Right renal cortex interstitium (tissue), 3 donors: Measurements from ENCODE around the gene IFRD2. TPM values are rescaled to one million over a fixed set of nuclear protein-coding genes. Genes with fewer than 3 reads are reported as not detected.
A peak's percentile ranks its signal among the peaks of the same experiment; 100 is the strongest.
"Not testable (repeated sequence)": the region's sequence is repeated elsewhere in the genome, so short reads cannot be mapped to it uniquely, and the experiment has no call there.

Source experiments
- DNase-seq, 3 donors: peaks; one replicate each; pipeline ENCODE4 v3.0.0-alpha.2; 2013; ENCODE audit warnings: low read depth in 3 of 3, low spot score in 2 of 3
- polyA plus RNA-seq, 3 donors: library from polyadenylated mRNA; unstranded; fragments of 120-200 nt; gene quantifications; one replicate each; pipeline ENCODE4 v1.2.1, GENCODE V29; 2013; ENCODE audit not compliant: insufficient read length in 3 of 3

IFRD2 gene
- polyA plus RNA-seq, 3 donors = 35.0 to 39.1 (median 37.7) TPM

GRCh38 chr3:50324351-50325112 is 32.3 kb upstream of the IFRD2 start:
- no peak for DNase-seq

DNA sequence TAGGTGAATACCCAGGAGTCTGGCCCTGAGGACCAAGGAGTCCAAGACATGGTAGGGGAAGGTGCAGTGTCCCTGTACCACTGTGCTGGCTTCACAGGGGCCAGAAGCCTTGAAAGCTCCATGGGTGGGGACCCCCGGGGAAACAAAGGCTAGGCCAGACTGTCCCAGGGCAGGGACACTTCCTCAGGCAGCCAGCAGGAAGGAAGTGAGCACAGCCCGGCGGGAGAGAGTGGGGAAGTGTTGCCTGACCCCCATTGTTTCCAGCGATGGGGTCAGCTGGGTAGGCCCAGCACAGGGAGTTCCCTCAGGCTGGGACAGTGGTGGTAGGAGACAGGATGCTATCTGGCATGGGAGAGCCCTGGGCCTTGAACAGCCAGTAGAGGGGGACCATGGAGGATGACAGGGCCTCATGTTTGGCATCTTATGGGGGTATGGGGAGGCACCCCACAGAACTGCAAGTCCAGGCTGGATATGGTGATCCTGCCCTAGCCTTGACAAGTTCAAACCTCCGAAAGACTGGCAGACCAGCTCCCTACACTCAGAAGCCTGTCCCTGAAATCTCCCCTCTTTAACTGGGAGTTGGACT is 31.5 kb upstream of the IFRD2 start:
- DNase-seq = no peak

- DNase-seq = no peak
Observed at GRCh38 chr3:50323092-50323600, 30.9 kb upstream of the IFRD2 start.

DNA sequence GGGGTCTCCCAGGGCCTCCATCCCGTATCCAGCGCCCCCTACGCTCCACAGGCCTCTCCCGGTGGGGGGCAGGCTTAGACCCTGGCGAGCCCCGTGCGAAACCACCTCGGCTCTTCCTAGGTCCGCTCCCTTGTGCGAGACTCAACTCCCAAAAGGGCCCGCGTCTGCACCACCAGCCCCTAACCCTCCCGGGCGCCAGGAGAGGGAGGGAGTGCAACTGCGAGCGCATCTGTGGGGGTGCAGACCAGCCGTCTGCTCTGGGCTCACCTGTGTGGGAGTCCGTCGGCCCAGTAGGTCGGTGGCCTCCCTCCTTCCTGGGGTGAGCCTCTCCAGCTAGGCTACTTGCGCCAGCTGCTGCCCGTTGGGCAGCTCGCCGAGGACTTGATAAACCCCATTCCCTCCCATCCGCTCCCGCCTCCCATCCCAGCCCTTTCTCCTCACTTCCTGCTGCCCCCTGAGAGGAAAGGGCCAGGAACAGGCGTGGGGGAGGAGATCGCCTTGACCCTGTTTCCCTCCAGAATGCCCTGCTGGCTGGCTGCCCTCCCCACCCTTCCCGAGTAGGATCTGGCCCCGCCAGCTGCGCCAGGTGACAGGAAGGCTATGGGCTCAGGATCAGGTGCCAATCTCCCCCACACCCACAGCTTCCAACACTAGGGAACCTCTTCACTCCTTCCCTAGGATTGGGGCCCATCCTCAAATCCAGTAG is 30.3 kb upstream of the IFRD2 start, which contains the start of gene HYAL2:
Gene HYAL2, minus strand, starts transcription at position 360 of the 706 bp plus-strand sequence. CDS start 2,256 bp downstream, outside the sequence.
- DNase-seq = no peak

GRCh38 chr3:50322115-50322385 is 29.8 kb upstream of the IFRD2 start:
- no peak for DNase-seq

- peak in 1 of 3 donors; percentile 87 for DNase-seq
Observed at GRCh38 chr3:50321336-50322114, 29.3 kb upstream of the IFRD2 start.

GRCh38 chr3:50320853-50321335 is 28.7 kb upstream of the IFRD2 start:
- DNase-seq = peak in 1 of 3 donors; percentile 68

GRCh38 chr3:50319894-50320625 is 27.8 kb upstream of the IFRD2 start:
- no peak for DNase-seq

GRCh38 chr3:50319181-50319893 is 27.1 kb upstream of the IFRD2 start:
- DNase-seq = no peak

GRCh38 chr3:50318615-50319014 is 26.4 kb upstream of the IFRD2 start:
- no peak for DNase-seq

DNA sequence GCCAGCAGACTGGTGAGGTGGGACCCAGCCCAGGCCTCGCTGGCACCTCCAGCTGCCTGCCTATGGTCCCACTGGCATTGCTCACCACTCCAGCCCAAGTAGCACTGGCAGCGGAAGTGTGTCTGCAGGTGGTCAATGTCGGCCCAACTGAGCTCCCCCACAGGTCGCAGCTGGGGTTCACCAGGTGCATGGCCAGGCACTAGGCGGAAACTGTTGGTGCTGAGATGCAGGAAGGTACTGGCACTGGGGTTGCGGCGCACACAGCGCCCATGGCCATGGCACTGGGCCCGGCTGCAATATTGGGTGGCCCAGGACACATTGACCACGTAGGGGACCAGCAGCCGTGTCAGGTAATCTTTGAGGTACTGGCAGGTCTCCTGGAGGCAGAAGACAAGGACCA is 25.9 kb upstream of the IFRD2 start:
- no peak for DNase-seq

DNA sequence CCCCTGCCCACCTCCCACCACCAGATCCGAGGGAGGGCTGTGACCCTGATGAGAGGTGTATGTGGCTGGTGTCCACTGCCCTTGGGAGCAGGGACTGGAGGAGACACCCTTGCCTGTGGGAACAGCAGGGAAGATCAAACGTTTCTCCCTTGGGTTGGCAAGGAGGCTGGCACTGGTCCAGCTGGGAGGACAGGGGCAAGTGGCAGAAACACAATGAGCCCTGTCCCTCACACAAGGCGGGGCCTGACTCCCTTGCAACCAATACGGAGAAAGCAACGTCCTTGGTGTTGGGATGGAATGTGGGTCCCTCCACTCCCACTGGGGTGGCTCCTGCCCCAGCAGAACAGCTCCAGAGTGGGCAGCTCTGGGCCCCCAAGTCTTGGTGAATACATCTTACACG is 25.1 kb upstream of the IFRD2 start:
- DNase-seq = no peak

DNA sequence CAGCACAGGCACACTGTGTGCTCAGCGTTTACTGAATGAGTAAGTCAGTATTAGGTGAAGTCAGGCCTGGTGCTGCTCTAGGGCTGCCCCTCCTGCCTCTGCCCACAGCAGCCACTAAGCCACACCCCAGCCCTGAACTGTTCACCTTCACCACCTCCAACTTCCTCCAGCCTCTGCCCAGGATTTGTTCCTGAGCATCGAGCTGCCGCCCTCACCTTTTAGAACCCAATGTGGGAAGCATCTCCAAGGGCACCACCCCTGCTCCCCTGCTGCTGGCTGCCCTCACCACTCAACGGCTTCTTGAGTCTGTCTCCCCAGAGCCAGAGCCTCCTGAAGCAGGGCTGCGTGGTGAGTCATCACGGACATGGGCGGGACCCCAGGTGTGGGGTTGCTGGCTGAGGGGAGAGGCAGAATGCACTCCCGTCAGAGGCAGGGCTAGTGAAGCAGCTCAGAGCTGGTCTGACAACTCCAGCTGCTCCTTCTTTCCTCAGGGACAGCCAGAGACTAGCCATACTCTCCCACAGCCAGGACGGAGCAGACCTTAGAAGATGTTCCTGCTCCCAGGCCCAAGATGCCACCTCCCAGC is 24.5 kb upstream of the IFRD2 start:
- DNase-seq = no peak

- DNase-seq = no peak
Observed at GRCh38 chr3:50314816-50315215, 22.6 kb upstream of the IFRD2 start.

DNA sequence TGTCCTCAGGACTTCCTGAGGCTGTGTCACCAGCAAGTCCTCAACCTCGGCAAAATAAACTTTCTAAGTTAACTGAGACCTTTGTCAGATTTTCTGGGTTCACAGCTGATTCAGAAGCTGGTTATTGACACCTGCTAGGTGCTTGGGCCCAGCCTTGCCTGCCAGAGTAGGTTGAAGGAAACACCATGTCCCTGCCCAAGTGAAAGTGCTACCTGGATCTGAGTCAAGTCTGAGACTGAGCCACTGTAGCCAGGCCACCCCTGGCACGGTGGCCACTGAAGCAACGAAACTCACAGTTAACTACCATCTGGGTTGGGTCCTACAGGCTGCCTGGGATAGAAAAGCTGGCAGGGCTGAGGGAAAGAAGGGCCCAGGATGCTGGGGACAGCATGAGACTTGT is 22.1 kb upstream of the IFRD2 start:
- no peak for DNase-seq

- DNase-seq = not testable (repeated sequence)
Observed at GRCh38 chr3:50312041-50312440, 19.8 kb upstream of the IFRD2 start.

DNA sequence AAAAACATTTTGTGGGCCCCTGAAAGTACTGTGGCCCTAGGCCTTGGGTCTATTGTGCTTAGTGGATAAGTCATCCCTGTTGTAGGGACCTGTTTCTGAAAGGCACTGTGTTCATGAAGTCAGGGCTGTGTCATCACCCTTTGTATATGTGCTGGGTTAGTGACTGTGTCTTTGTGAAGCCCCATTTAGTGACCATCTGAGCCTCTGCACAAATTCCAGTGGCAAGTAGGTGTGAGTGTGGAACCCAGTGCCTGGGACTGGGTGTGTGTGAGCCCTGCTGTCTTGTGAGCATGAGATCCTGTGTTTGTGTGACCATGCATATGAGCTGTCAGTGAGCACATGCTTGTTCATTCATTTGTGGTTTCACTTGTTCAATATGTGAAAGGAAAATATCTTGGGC is 12.4 kb upstream of the IFRD2 start:
- no peak for DNase-seq

GRCh38 chr3:50303013-50303815 is 11.0 kb upstream of the IFRD2 start, which contains the start of gene HYAL1:
HYAL1 (minus strand) TSS chr3:50303574; CDS start chr3:50302956, 618 bp downstream.
- no peak for DNase-seq
